Body of pancreas (tissue), 4 donors: ENCODE measurements around the gene EPOP.

Source experiments
- CTCF ChIP-seq, 7 experiments: fragments of 450-650 bp in 4 of 7; fragments of 200-600 bp in 3 of 7; sonication (generic) in 3 of 7; IDR thresholded peaks; one replicate each; pipeline ENCODE4 v1.5.1; 2016 to 2019; ENCODE audit warnings: antibody characterized with exemption in 7 of 7
- POLR2A ChIP-seq, 3 donors: fragments of 450-650 bp; IDR thresholded peaks; one replicate each; pipeline ENCODE4 v1.6.1; 2016; ENCODE audit warnings: antibody characterized with exemption in 3 of 3, mild to moderate bottlenecking in 2 of 3

GRCh38 chr17:38691154-38691553, 16.4 kb upstream of the EPOP start:
- TF ChIP-seq POLR2A (IDR thresholded peaks at IDR 0.05) (no peak), CTCF (IDR thresholded peaks at IDR 0.05) (no peak)
